Measurements from ENCODE around the gene SLC38A11. TPM values are rescaled to one million over a fixed set of nuclear protein-coding genes. Genes with fewer than 3 reads are reported as not detected.
"Not testable (repeated sequence)": the region's sequence is repeated elsewhere in the genome, so short reads cannot be mapped to it uniquely, and the experiment has no call there.

Gene SLC38A11
- total RNA-seq, 1 donor from 2014 or later, result 2.2 TPM

DNA sequence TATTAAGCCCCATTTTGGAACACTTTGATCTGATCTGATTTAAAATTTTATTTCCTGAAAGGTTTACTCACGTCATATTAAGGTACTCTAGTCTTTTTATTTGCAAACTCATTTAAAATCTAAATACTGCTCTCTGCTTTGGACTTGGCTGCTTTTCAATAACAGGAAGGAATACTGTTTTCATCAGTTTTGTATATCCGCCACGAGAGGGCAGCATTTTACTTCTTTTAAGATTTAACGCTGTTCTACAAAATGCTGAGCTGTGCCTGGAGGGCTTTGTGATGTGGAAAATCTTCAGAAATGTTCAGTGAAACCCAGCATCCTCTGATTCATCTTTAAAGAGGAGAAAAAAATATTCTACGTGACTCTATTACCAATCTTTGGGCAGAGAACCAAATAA lies 37.5 kb upstream of the SLC38A11 start:
- Histone ChIP-seq H3K27me3 (no peaks in the 10 kb centered on the region), H3K27ac (no peak overlapping the region), H3K4me1 (peaks cover 19% of the 10 kb centered on the region), H3K36me3 (no peaks in the 10 kb centered on the region), H3K4me3 (no peak overlapping the region), H3K9me3 (no peaks in the 10 kb centered on the region)
- intact Hi-C loops (cut with DNase I), result no loop called here
- TF ChIP-seq POLR2AphosphoS5 (IDR thresholded peaks at IDR 0.05; ENCODE audit: insufficient read depth in 1 of 2, low read depth in 1 of 2) (peak in 1 of 2 donors; percentile 41), POLR2A (IDR thresholded peaks at IDR 0.05) (no peak)
- TF ChIP-seq, protein P1, sequence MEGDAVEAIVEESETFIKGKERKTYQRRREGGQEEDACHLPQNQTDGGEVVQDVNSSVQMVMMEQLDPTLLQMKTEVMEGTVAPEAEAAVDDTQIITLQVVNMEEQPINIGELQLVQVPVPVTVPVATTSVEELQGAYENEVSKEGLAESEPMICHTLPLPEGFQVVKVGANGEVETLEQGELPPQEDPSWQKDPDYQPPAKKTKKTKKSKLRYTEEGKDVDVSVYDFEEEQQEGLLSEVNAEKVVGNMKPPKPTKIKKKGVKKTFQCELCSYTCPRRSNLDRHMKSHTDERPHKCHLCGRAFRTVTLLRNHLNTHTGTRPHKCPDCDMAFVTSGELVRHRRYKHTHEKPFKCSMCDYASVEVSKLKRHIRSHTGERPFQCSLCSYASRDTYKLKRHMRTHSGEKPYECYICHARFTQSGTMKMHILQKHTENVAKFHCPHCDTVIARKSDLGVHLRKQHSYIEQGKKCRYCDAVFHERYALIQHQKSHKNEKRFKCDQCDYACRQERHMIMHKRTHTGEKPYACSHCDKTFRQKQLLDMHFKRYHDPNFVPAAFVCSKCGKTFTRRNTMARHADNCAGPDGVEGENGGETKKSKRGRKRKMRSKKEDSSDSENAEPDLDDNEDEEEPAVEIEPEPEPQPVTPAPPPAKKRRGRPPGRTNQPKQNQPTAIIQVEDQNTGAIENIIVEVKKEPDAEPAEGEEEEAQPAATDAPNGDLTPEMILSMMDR (IDR thresholded peaks at IDR 0.05), result peak in 2 of 3 experiments; percentile 25 to 42
- no peak for DNase-seq (ENCODE audit: extremely low spot score in 2 of 2)

DNA sequence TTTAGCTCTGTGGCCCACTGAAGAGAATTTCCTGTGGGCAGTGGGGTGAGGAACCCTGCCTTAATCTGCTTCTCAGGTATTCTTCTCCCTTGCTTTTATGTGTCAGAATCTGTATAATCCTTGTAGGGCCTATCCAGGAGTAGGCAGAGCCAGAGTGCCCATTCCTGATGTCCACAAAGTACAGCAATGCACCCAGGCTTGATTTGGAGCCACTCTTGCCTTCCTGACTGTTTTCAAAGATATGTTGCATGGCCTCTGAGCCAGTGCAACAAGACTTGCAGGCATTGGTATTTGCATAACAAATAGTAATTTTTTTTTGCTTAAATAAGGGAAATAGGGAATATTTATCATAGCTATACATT lies 36.7 kb upstream of the SLC38A11 start:
- intact Hi-C loops (cut with DNase I); H3K27me3 ChIP-seq; DNase-seq (ENCODE audit: extremely low spot score in 2 of 2); H3K4me3 ChIP-seq; H3K9me3 ChIP-seq; H3K36me3 ChIP-seq: not testable (repeated sequence)
- Histone ChIP-seq H3K4me1 (peaks cover 19% of the 10 kb centered on the region), H3K27ac (peak overlapping the region; percentile 54)

GRCh38 chr2:164991361-164992092 lies 36.2 kb upstream of the SLC38A11 start:
- peaks cover 19% of the 10 kb centered on the region for H3K4me1 ChIP-seq
- H3K27me3 ChIP-seq; intact Hi-C loops (cut with DNase I); H3K4me3 ChIP-seq; DNase-seq (ENCODE audit: extremely low spot score in 2 of 2); H3K36me3 ChIP-seq; H3K9me3 ChIP-seq: not testable (repeated sequence)
- peak overlapping the region; percentile 54 for H3K27ac ChIP-seq

DNA sequence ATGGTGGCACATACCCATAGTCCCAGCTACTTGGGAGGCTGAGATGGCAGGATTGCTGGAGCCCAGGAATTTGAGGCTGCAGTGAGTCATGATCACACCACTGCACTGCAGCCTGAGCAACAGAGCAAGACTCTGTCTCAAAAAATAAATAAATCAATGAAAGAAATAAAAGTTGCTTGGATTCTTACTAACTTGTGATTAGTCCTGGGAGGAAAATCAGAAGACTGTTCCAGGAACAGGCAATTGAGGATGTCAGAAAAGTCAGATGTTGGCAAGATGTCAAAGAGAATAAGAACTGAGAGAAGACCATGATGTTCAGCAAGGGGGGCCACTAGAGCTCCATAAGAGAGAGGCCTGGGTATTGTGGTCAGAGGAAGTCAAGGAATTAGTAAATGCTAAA lies 35.6 kb upstream of the SLC38A11 start:
- peak overlapping the region; percentile 54 for H3K27ac ChIP-seq
- DNase-seq (ENCODE audit: extremely low spot score in 2 of 2); H3K27me3 ChIP-seq; H3K9me3 ChIP-seq; H3K36me3 ChIP-seq; intact Hi-C loops (cut with DNase I); H3K4me3 ChIP-seq: not testable (repeated sequence)
- peaks cover 19% of the 10 kb centered on the region for H3K4me1 ChIP-seq

DNA sequence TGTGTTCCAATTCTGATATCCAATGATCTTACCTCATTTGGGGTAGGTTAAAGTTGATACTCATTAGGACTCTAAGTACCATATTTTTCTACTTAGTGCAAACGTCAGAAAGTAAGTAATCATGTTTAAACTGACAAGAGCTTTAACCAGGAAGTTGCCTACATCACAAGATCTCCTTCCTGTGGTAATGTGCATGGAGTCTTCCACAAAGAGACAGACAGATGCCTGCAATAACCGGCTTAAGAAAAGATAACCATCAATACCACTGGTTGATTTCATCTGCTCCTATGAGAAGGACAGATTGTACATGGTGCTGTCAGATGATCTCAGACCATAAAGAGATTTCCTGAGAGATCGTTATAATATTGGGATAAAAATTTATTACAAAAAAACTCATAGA lies 33.5 kb upstream of the SLC38A11 start:
- H3K27me3 ChIP-seq; H3K36me3 ChIP-seq; H3K27ac ChIP-seq; DNase-seq (ENCODE audit: extremely low spot score in 2 of 2); intact Hi-C loops (cut with DNase I); H3K9me3 ChIP-seq; H3K4me3 ChIP-seq: not testable (repeated sequence)
- H3K4me1 ChIP-seq, result peaks cover 19% of the 10 kb centered on the region

DNA sequence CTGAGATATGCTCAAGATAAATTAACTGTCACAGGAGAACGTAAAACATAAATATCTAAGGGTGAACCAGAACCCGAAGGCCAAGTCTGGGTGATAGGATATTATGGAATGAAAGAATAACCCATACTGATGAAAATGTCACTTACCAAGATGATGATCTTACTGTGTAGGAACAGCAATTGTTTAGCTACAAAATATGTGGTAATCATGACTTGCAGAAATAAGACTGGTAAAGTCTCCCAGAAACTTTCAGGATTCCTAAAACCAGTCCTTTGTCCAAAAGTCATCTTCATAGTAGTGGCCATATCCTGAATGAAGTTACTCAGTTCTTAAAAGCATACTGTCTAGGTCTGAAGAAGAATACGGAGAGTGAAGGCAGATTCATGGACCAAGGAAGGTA lies 30.7 kb upstream of the SLC38A11 start:
- H3K36me3 ChIP-seq; H3K4me1 ChIP-seq; H3K9me3 ChIP-seq; H3K27me3 ChIP-seq; intact Hi-C loops (cut with DNase I); H3K4me3 ChIP-seq; H3K27ac ChIP-seq; DNase-seq (ENCODE audit: extremely low spot score in 2 of 2): not testable (repeated sequence)

DNA sequence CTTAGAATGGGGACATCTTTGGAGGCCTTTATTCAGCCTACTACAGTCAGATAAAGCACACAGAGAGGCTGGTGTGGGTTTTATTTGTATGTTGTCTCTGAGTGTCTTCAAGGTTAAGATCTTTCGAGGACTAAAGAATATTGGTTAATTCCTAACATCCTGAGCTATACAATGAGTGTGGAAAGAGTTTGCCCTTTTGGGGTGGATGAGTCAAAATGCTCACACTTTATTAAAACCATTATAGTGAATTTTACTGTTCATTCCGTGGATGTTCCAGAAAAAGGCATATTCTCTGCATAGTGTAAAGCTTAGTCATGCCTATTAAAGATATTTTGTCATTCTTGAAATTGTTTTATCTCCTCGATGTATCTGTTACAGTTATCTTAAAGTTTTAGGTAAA lies 29.1 kb upstream of the SLC38A11 start:
- H3K27ac ChIP-seq, result no peak overlapping the region
- H3K36me3 ChIP-seq, result no peaks in the 10 kb centered on the region
- TF ChIP-seq POLR2AphosphoS5 (IDR thresholded peaks at IDR 0.05; ENCODE audit: insufficient read depth in 1 of 2, low read depth in 1 of 2), result no peak
- no peak for TF ChIP-seq POLR2A (IDR thresholded peaks at IDR 0.05)
- TF ChIP-seq, protein P1 (IDR thresholded peaks at IDR 0.05), result no peak
- peaks cover 7% of the 10 kb centered on the region for H3K4me1 ChIP-seq
- DNase-seq (ENCODE audit: extremely low spot score in 2 of 2), result no peak
- no peaks in the 10 kb centered on the region for H3K27me3 ChIP-seq
- H3K4me3 ChIP-seq, result no peak overlapping the region
- no peaks in the 10 kb centered on the region for H3K9me3 ChIP-seq
- intact Hi-C loops (cut with DNase I), result no loop called here

Measured in vagina (tissue), 2 donors.